Neural cell (in vitro differentiated cells): ENCODE measurements around the gene WNT3. TPM values are rescaled to one million over a fixed set of nuclear protein-coding genes. Genes with fewer than 3 reads are reported as not detected.

Experiments
- H2AFZ ChIP-seq: fragments of 200-600, 300-800 bp; sonication (generic), shearing (Covaris generic); 2 replicates; pipeline ENCODE4 v1.6.0; 2014; ENCODE audit warnings: low read depth, mild to moderate bottlenecking, antibody characterized with exemption, low read length, moderate library complexity
- H3F3A ChIP-seq: fragments of 200-600 bp; shearing (Covaris generic); 2 replicates; pipeline ENCODE4 v1.6.1; 2016; ENCODE audit warnings: mild to moderate bottlenecking, moderate library complexity, mixed read lengths, antibody characterized with exemption, low read length; ENCODE audit not compliant: insufficient read depth, poor library complexity, severe bottlenecking
- H3K27ac ChIP-seq: fragments of 200-600, 300-800 bp; sonication (generic), shearing (Covaris generic); 2 replicates; pipeline ENCODE4 v1.5.1; 2014; ENCODE audit warnings: mild to moderate bottlenecking, low read length, moderate library complexity
- H3K27me3 ChIP-seq: fragments of 300-800, 200-600 bp; sonication (generic), shearing (Covaris generic); 2 replicates; pipeline ENCODE4 v1.6.0; 2014; ENCODE audit warnings: mild to moderate bottlenecking, low read depth, low read length, moderate library complexity; ENCODE audit not compliant: insufficient read depth
- H3K36me3 ChIP-seq: fragments of 300-800, 200-600 bp; sonication (generic), shearing (Covaris generic); 2 replicates; pipeline ENCODE4 v1.5.1; 2014; ENCODE audit warnings: mild to moderate bottlenecking, antibody characterized with exemption, low read length, moderate library complexity; ENCODE audit not compliant: insufficient read depth
- H3K4me2 ChIP-seq: fragments of 300-800, 200-600 bp; sonication (generic), shearing (Covaris generic); 2 replicates; pipeline ENCODE4 v1.6.0; 2014; ENCODE audit warnings: mild to moderate bottlenecking, low read length
- H3K4me3 ChIP-seq: fragments of 300-800, 200-600 bp; sonication (generic), shearing (Covaris generic); 2 replicates; pipeline ENCODE4 v1.5.1; 2014; ENCODE audit warnings: mild to moderate bottlenecking, low read length, moderate library complexity
- H3K79me2 ChIP-seq: fragments of 200-600 bp; shearing (Covaris generic); replicated peaks from 2 replicates; pipeline ENCODE4 v1.6.0; 2014; ENCODE audit warnings: mild to moderate bottlenecking, low read length, moderate library complexity; ENCODE audit not compliant: insufficient read depth
- H3K9ac ChIP-seq: fragments of 300-800, 200-600 bp; sonication (generic), shearing (Covaris generic); 2 replicates; pipeline ENCODE4 v1.6.1; 2016; ENCODE audit warnings: mild to moderate bottlenecking, low read length, mixed read lengths
- H3K9me2 ChIP-seq: fragments of 200-600 bp; shearing (Covaris generic); 2 replicates; pipeline ENCODE4 v1.6.1; 2016; ENCODE audit warnings: mild to moderate bottlenecking, low read length, mixed read lengths; ENCODE audit not compliant: insufficient read depth
- H3K9me3 ChIP-seq: fragments of 200-600, 300-800 bp; sonication (generic), shearing (Covaris generic); 2 replicates; pipeline ENCODE4 v1.6.1; 2016; ENCODE audit warnings: mild to moderate bottlenecking, mixed run types, low read length, moderate library complexity, mixed read lengths
- H4K20me1 ChIP-seq: fragments of 200-600 bp; shearing (Covaris generic); 2 replicates; pipeline ENCODE4 v1.6.1; 2016; ENCODE audit warnings: mild to moderate bottlenecking, mixed run types; ENCODE audit not compliant: insufficient read depth
- CTCF ChIP-seq: fragments of 450-650 bp; IDR thresholded peaks from 2 replicates; pipeline ENCODE4 v1.5.1; 2014; ENCODE audit warnings: antibody characterized with exemption, mild to moderate bottlenecking, moderate library complexity; ENCODE audit not compliant: poor library complexity, severe bottlenecking
- EP300 ChIP-seq: fragments of 450-650 bp; conservative IDR thresholded peaks from 2 replicates; pipeline ENCODE4 v1.6.1; 2014; ENCODE audit warnings: antibody characterized with exemption, mild to moderate bottlenecking, moderate library complexity; ENCODE audit not compliant: poor library complexity, severe bottlenecking
- EZH2 ChIP-seq: fragments of 200-600, 300-800 bp; shearing (Covaris generic), sonication (generic); IDR thresholded peaks from 2 replicates; pipeline ENCODE4 v1.6.1; 2014; ENCODE audit warnings: antibody characterized with exemption, low read length, borderline replicate concordance, mild to moderate bottlenecking; ENCODE audit not compliant: insufficient read depth, poor library complexity, severe bottlenecking
- MXI1 ChIP-seq: fragments of 450-650 bp; conservative IDR thresholded peaks from 2 replicates; pipeline ENCODE4 v1.6.1; 2014; ENCODE audit warnings: antibody characterized with exemption, mild to moderate bottlenecking; ENCODE audit not compliant: poor library complexity, severe bottlenecking
- TAF1 ChIP-seq: IDR thresholded peaks from 2 replicates; pipeline ENCODE4 v1.6.1; 2012; ENCODE audit warnings: low read depth
- polyA plus RNA-seq: library from polyadenylated mRNA; depleted of rRNA; stranded (reverse); fragments of >200 nt; gene quantifications from 2 replicates; pipeline ENCODE4 v1.2.3, GENCODE V29; 2014

WNT3 gene
- polyA plus RNA-seq, 1 donor from 2014 or later = 7.6 TPM

GRCh38 chr17:46719891-46720290 is 98.6 kb downstream of the WNT3 start:
- peaks cover 11% of the 10 kb centered on the region for H3K36me3 ChIP-seq
- H3K27me3 ChIP-seq = no peaks in the 10 kb centered on the region
- H3F3A ChIP-seq = no peaks in the 10 kb centered on the region
- no peak overlapping the region for H3K4me3 ChIP-seq
- no peak overlapping the region for H3K9ac ChIP-seq
- H4K20me1 ChIP-seq = no peaks in the 10 kb centered on the region
- no peaks in the 10 kb centered on the region for H3K9me3 ChIP-seq
- H3K4me2 ChIP-seq = no peak overlapping the region
- H3K79me2 ChIP-seq = no peaks in the 10 kb centered on the region
- H3K27ac ChIP-seq = no peak overlapping the region
- H3K9me2 ChIP-seq = no peaks in the 10 kb centered on the region
- no peak overlapping the region for H2AFZ ChIP-seq
- TF ChIP-seq CTCF = no peak

- Histone ChIP-seq H3K9me2 (no peaks in the 10 kb centered on the region), H3K27me3 (no peaks in the 10 kb centered on the region), H3F3A (no peaks in the 10 kb centered on the region)
Observed at GRCh38 chr17:46717999-46718398, 100.5 kb downstream of the WNT3 start.

More at GRCh38 chr17:46717999-46718398, 100.5 kb downstream of the WNT3 start:
- no peaks in the 10 kb centered on the region for H4K20me1 ChIP-seq
- H3K36me3 ChIP-seq = peaks cover 11% of the 10 kb centered on the region
- no peak overlapping the region for H3K9ac ChIP-seq
- H3K79me2 ChIP-seq = no peaks in the 10 kb centered on the region
- H2AFZ ChIP-seq = no peak overlapping the region
- no peaks in the 10 kb centered on the region for H3K9me3 ChIP-seq
- no peak for TF ChIP-seq EZH2
- no peak for TF ChIP-seq EP300
- no peak for TF ChIP-seq CTCF
- no peak for TF ChIP-seq TAF1
- no peak for TF ChIP-seq MXI1
- H3K27ac ChIP-seq = no peak overlapping the region
- H3K4me2 ChIP-seq = no peak overlapping the region
- H3K4me3 ChIP-seq = no peak overlapping the region

Other genes with a start within 250 kb of the WNT3 start
- gene ARL17A, start 239.0 kb downstream of the WNT3 start, polyA plus RNA-seq = 6.0 and 14.3 TPM in 2 replicates
- 92.5 and 98.6 TPM in 2 replicates for gene NSF, start 228.0 kb downstream of the WNT3 start, polyA plus RNA-seq
- gene WNT9B, start 32.9 kb upstream of the WNT3 start, polyA plus RNA-seq = not detected in 2 replicates
- gene GOSR2, start 104.5 kb upstream of the WNT3 start, polyA plus RNA-seq = 41.4 and 47.5 TPM in 2 replicates
- gene RPRML, start 160.6 kb upstream of the WNT3 start, polyA plus RNA-seq = 4.7 and 9.8 TPM in 2 replicates